ENCODE results near the gene ING3. TPM values are rescaled to one million over a fixed set of nuclear protein-coding genes. Genes with fewer than 3 reads are reported as not detected.

The ING3 gene
- total and polyA plus RNA-seq, 9 of the 15 experiments (the other 6 are each of a cell fraction or from before 2014, with no cell fraction given), result 22.8 to 233 (median 50.4) TPM

GRCh38 chr7:120985130-120985758 is 34.7 kb downstream of the ING3 start (continued):
- no peak for TF ChIP-seq ZBTB2 (IDR thresholded peaks at IDR 0.05)
- TF ChIP-seq POLR3A (IDR thresholded peaks at IDR 0.05; ENCODE audit: borderline replicate concordance, extremely low read depth, insufficient read depth, insufficient read length), result no peak
- TF ChIP-seq ZNF212 (CRISPR knock-in tag; IDR thresholded peaks at IDR 0.05), result no peak
- no peak; the same call in 1 of the 2 replicates for TF ChIP-seq ZKSCAN8 (CRISPR knock-in tag; IDR thresholded peaks at IDR 0.05)
- TF ChIP-seq RBM34 (IDR thresholded peaks at IDR 0.05; ENCODE audit: borderline replicate concordance, insufficient read depth, low read length), result no peak
- no peak for TF ChIP-seq PCBP2 (IDR thresholded peaks at IDR 0.05; ENCODE audit: low read depth, low read length, poor library complexity, severe bottlenecking)
- TF ChIP-seq MBD1 (CRISPR knock-in tag; IDR thresholded peaks at IDR 0.05), result no peak
- no peak for TF ChIP-seq ARHGAP35 (IDR thresholded peaks at IDR 0.05; ENCODE audit: partially characterized antibody)
- peak; percentile 17 for TF ChIP-seq E2F8 (IDR thresholded peaks at IDR 0.05; ENCODE audit: low read depth, partially characterized antibody)
- no peak for TF ChIP-seq FUS (optimal IDR thresholded peaks at IDR 0.05; ENCODE audit: low read depth, low read length)
- peak; percentile 99 for TF ChIP-seq ATF7 (IDR thresholded peaks at IDR 0.05)
- no peak for TF ChIP-seq RNF2 (IDR thresholded peaks at IDR 0.05)
- no peak for TF ChIP-seq TOE1 (IDR thresholded peaks at IDR 0.05; ENCODE audit: borderline replicate concordance)
- no peak for TF ChIP-seq TOE1 (CRISPR knock-in tag; IDR thresholded peaks at IDR 0.05; ENCODE audit: borderline replicate concordance, low read depth)
- TF ChIP-seq ZNF316 (IDR thresholded peaks at IDR 0.05), result peak; percentile 27; the same call in 1 of the 2 replicates
- TF ChIP-seq ATF3 (IDR thresholded peaks at IDR 0.05), result peak; percentile 97
- no peak for TF ChIP-seq ATF3 (CRISPR knock-in tag; conservative IDR thresholded peaks at IDR 0.05)
- TF ChIP-seq GTF3C2 (IDR thresholded peaks at IDR 0.05; ENCODE audit: borderline replicate concordance, extremely low read depth, insufficient read length), result no peak
